Measurements from ENCODE around the gene IL17C.
A peak's percentile ranks its signal among the peaks of the same experiment; 100 is the strongest.
"Not testable (repeated sequence)": the region's sequence is repeated elsewhere in the genome, so short reads cannot be mapped to it uniquely, and the experiment has no call there.

IL17C gene

GRCh38 chr16:88662222-88662842, 24.0 kb downstream of the IL17C start:
- DNase-seq (ENCODE audit: low read depth): no peak
- no peak for TF ChIP-seq CTCF (conservative IDR thresholded peaks at IDR 0.05; ENCODE audit: low read depth, low read length)
- peak overlapping the region; percentile 87 for H3K4me3 ChIP-seq (ENCODE audit: low read length)

- peak within 1 kb of the TSS; percentile 87 for H3K4me3 ChIP-seq (ENCODE audit: low read length)
- peak; percentile 94 for DNase-seq (ENCODE audit: low read depth)
- no peak for TF ChIP-seq CTCF (conservative IDR thresholded peaks at IDR 0.05; ENCODE audit: low read depth, low read length)
These were observed 24.7 kb downstream of the IL17C start, which contains the start of gene MVD for GRCh38 chr16:88662843-88663606. Gene MVD, minus strand, starts transcription at chr16:88663091. Its CDS starts 11 bp downstream, at chr16:88663080.

DNA sequence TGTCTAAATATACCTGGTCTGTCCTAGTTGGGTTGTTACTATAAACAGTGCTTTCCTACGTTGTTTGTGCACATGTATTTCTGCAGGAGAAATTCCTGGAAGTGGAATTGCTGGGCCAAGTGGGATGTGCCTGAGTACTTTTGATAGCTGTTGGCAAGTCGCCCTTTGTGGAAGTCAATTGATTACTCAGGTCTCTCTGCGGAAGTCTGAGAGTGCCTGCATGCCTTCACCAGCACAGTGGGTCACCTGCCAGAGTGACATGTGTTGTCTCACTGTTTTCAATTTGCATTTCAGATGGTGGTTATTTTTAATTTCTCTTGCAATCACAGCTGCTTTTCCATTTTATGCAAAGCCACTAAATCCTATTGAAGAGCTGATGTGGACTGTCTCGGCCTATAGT, 26.8 kb downstream of the IL17C start:
- no peak overlapping the region for H3K4me3 ChIP-seq (ENCODE audit: low read length)
- no peak for TF ChIP-seq CTCF (conservative IDR thresholded peaks at IDR 0.05; ENCODE audit: low read depth, low read length)
- DNase-seq (ENCODE audit: low read depth): no peak

DNA sequence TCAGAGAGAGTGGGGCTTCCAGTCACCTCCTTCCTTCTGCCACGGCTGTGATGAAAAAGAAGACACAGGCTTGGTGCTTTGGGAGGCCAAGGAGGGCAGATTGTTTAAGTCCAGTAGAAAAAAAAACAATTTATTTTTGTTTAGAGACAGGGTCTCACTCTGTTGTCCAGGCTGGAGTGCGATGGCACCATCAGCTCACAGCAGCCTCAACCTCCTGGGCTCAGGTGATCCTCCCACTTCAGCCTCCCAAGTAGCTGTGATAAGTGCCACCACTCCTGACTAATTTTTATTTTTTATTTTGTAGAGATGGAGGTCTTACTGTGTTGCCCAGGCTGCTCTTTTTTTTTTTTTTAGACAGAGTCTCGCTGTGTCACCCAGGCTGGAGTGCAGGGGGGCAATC, 27.2 kb downstream of the IL17C start:
- H3K4me3 ChIP-seq (ENCODE audit: low read length): no peak overlapping the region

DNA sequence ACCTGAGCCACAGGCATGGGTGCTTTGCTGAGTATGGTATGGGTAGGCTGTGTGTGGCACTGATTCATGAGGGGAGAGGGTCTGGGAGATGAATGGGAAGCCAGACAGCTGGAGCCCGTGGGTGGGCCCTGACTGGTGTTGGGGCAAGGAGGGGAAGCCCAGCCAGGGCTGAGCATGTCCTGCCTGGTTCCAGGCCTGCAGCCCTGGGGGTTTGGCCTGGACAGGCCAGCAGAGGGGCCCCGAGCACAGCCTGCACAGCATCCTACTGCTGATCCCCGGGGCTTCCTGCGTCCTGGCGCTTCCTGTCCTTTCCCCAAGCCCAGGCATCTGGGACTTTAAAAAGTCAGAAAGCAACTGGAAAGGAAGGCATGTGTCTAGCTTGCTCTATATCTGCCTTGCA, 29.1 kb downstream of the IL17C start:
- H3K4me3 ChIP-seq (ENCODE audit: low read length): no peak overlapping the region
- no peak for TF ChIP-seq CTCF (conservative IDR thresholded peaks at IDR 0.05; ENCODE audit: low read depth, low read length)
- no peak for DNase-seq (ENCODE audit: low read depth)

More for the DNA sequence above, 27.2 kb downstream of the IL17C start:
- no peak for TF ChIP-seq CTCF (conservative IDR thresholded peaks at IDR 0.05; ENCODE audit: low read depth, low read length)
- no peak for DNase-seq (ENCODE audit: low read depth)

DNA sequence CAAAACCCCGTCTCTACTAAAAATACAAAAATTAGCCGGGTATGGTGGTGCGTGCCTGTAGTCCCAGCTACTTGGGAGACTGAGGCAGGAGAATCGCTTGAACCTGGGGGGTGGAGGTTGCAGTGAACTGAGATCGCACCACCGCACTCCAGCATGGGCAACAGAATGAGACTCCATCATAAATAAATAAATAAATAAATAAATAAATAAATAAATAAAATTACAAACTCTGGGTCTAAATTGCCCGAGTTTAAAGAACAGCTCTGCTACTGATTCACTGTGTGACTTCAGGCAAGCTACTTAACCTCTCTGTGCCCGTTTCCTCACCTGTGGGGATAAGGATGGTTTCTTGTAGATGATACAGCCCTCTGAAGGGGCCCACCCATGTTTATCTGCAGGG, 31.1 kb downstream of the IL17C start:
- DNase-seq (ENCODE audit: low read depth); H3K4me3 ChIP-seq (ENCODE audit: low read length): not testable (repeated sequence)

DNA sequence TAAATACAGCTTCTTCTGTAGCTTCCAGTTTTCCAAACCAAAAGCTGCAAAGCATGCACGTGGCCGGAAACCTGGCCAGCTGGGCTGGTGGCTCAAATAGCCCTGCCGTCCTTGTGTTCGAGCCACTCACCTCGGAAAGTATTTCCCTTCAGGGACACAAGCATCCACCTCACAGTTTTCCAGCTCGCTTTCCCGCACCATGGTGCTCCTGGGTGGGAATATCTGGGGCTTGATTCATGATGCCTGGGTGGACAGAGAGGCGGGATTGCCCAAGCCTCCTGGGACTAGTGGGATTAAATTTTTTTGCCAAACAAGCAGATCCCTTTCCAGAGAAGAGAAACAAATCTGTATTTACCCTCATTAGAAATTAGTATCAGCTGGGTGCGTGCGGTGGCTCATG, 31.6 kb downstream of the IL17C start:
- DNase-seq (ENCODE audit: low read depth): no peak
- no peak overlapping the region for H3K4me3 ChIP-seq (ENCODE audit: low read length)

More for the DNA sequence above, 31.6 kb downstream of the IL17C start:
- TF ChIP-seq CTCF (conservative IDR thresholded peaks at IDR 0.05; ENCODE audit: low read depth, low read length): no peak

Data from retinal pigment epithelial cell (primary cell).